Caco-2 (cell line): ENCODE measurements around the gene KLHL35. TPM values are rescaled to one million over a fixed set of nuclear protein-coding genes. Genes with fewer than 3 reads are reported as not detected.
"Not testable (repeated sequence)": the region's sequence is repeated elsewhere in the genome, so short reads cannot be mapped to it uniquely, and the experiment has no call there.

ENCODE experiments used
- BruUV-seq: library from RNA; stranded (reverse); fragments of 400-500 nt; replicated peaks from 2 replicates; lab custom pipeline; 2021; lab: Mats Ljungman, UMichigan
- CTCF ChIA-PET: fragments of 300-600 bp; sonication (Branson Sonifier 250); formaldehyde crosslinking; loops from one replicate; lab custom pipeline; 2022; ENCODE audit warnings: antibody characterized with exemption; lab: Charles Lee
- POLR2A ChIA-PET: fragments of 300-600 bp; sonication (Branson Sonifier 250); formaldehyde crosslinking; loops from one replicate; lab custom pipeline; 2022; ENCODE audit warnings: antibody characterized with exemption; lab: Charles Lee
- DNase-seq, 2 experiments: peaks; one replicate each; pipeline versions ENCODE4 v3.0.0 to v3.0.0-alpha.2; 2020 to 2022
- H3K27me3 ChIP-seq: replicated peaks from 2 replicates; pipeline ENCODE4 v1.6.0; 2011; ENCODE audit warnings: low read length; ENCODE audit not compliant: control insufficient read depth, insufficient read depth
- H3K36me3 ChIP-seq: 2 replicates; pipeline ENCODE4 v1.5.1; 2011; ENCODE audit warnings: low read length; ENCODE audit not compliant: control insufficient read depth, insufficient read depth
- H3K4me1 ChIP-seq: fragments of 250-450 bp; sonication (Bioruptor Pico); 2 replicates; pipeline ENCODE4 v1.5.1; 2020; ENCODE audit warnings: mild to moderate bottlenecking
- H3K4me3 ChIP-seq: 2 replicates; pipeline ENCODE4 v1.5.1; 2011; ENCODE audit warnings: low read depth, mild to moderate bottlenecking, control low read depth, low read length
- H3K9me3 ChIP-seq: fragments of 250-450 bp; sonication (Bioruptor Pico); 2 replicates; pipeline ENCODE4 v1.5.1; 2020; ENCODE audit warnings: mild to moderate bottlenecking, moderate library complexity
- H3K27ac Mint-ChIP-seq: one replicate; pipeline ENCODE4 v1.8.0; 2022; ENCODE audit warnings: mixed read lengths; ENCODE audit not compliant: unreplicated experiment
- H3K27me3 Mint-ChIP-seq: one replicate; pipeline ENCODE4 v1.8.0; 2022; ENCODE audit warnings: mixed read lengths; ENCODE audit not compliant: insufficient read depth, unreplicated experiment
- H3K36me3 Mint-ChIP-seq: one replicate; pipeline ENCODE4 v1.8.0; 2022; ENCODE audit warnings: mild to moderate bottlenecking, mixed read lengths; ENCODE audit not compliant: insufficient read depth, unreplicated experiment
- H3K4me1 Mint-ChIP-seq: one replicate; pipeline ENCODE4 v1.8.0; 2022; ENCODE audit warnings: low read depth, mixed read lengths; ENCODE audit not compliant: unreplicated experiment
- H3K4me3 Mint-ChIP-seq: one replicate; pipeline ENCODE4 v1.8.0; 2022; ENCODE audit warnings: mild to moderate bottlenecking, moderate library complexity, mixed read lengths; ENCODE audit not compliant: unreplicated experiment
- H3K9me3 Mint-ChIP-seq: one replicate; pipeline ENCODE4 v1.8.0; 2022; ENCODE audit warnings: mixed read lengths; ENCODE audit not compliant: unreplicated experiment
- intact Hi-C: fragments of 100-400 bp; cut with micrococcal nuclease; formaldehyde crosslinking; loops from one replicate; pipeline ENCODE4 v1.10.0; 2022; ENCODE audit not compliant: unreplicated experiment
- total RNA-seq: library from RNA; stranded (reverse); gene quantifications from 2 replicates; pipeline ENCODE4 v1.2.3, GENCODE V29; 2022
- TF ChIP-seq, protein P1 (sequence below), 2 experiments: fragments of 200-600 bp in 1 of 2; IDR thresholded peaks; 1 replicate in 1 of 2; 2 replicates in 1 of 2; pipeline versions ENCODE4 v1.5.1 to v1.8.0; 2011 to 2022; ENCODE audit warnings: antibody characterized with exemption in 1 of 2, control low read depth in 1 of 2, inconsistent platforms in 1 of 2, low read depth in 1 of 2, low read length in 1 of 2, mild to moderate bottlenecking in 1 of 2, moderate library complexity in 1 of 2; ENCODE audit not compliant: insufficient read depth in 1 of 2, severe bottlenecking in 1 of 2, unreplicated experiment in 1 of 2

KLHL35 gene
- total RNA-seq, 1 experiment from 2014 or later = 51.4 TPM

DNA sequence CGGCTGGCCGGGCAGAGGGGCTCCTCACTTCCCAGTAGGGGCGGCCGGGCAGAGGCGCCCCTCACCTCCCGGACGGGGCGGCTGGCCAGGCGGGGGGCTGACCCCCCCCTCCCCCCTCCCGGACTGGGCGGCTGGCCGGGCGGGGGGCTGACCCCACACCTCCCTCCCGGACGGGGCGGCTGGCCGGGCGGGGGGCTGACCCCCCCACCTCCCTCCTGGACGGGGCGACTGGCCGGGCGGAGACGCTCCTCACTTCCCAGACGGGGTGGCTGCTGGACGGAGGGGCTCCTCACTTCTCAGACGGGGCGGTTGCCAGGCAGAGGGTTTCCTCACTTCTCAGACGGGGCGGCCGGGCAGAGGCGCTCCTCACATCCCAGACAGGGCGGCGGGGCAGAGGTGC, 23.0 kb downstream of the KLHL35 start:
- DNase-seq, H3K9me3 ChIP-seq, H3K27me3 ChIP-seq, H3K27me3 Mint-ChIP-seq, POLR2A ChIA-PET, H3K4me3 ChIP-seq, CTCF ChIA-PET, H3K4me3 Mint-ChIP-seq, H3K9me3 Mint-ChIP-seq, BruUV-seq, H3K27ac Mint-ChIP-seq, H3K4me1 Mint-ChIP-seq, H3K4me1 ChIP-seq, intact Hi-C loops: not testable (repeated sequence)
- H3K36me3 ChIP-seq = peaks cover 21% of the 10 kb centered on the region
- peaks cover 92% of the 10 kb centered on the region for H3K36me3 Mint-ChIP-seq

DNA sequence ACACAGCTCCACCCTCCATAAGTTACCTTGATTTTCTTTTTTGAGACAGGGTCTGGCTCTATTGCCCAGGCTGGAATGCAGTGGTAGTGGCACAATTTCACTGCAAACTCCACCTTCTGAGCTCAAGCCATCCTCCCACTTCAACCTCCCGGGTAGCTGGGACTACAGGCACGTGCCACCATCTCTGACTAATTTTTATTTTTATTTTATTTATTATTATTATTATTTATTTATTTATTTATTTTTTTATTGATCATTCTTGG, 24.1 kb downstream of the KLHL35 start:
- no peak overlapping the region for H3K27ac Mint-ChIP-seq
- intact Hi-C loops = loop anchor here (1.0 kb wide), 2 partner anchors 16 to 42 kb away; no protein-coding TSS in a partner anchor
- H3K9me3 Mint-ChIP-seq = no peaks in the 10 kb centered on the region
- peaks cover 17% of the 10 kb centered on the region for H3K4me1 Mint-ChIP-seq
- BruUV-seq = no TSS peak
- ChIA-PET POLR2A (interaction anchor here (1.6 to 2.0 kb wide), 3 partner anchors 12 to 22 kb away, joined by 5 to 12 read pairs (median 8); no protein-coding TSS in a partner anchor), CTCF (interaction anchor here (0.5 to 1.5 kb wide), 2 partner anchors 37 to 66 kb away, joined by 4 to 5 read pairs; no protein-coding TSS in a partner anchor)
- peaks cover 23% of the 10 kb centered on the region for H3K36me3 ChIP-seq
- no peaks in the 10 kb centered on the region for H3K27me3 Mint-ChIP-seq
- no peaks in the 10 kb centered on the region; the same call in 1 of the 2 replicates for H3K4me1 ChIP-seq
- no peak overlapping the region for H3K4me3 ChIP-seq
- peaks cover 92% of the 10 kb centered on the region for H3K36me3 Mint-ChIP-seq
- no peak for DNase-seq
- no peaks in the 10 kb centered on the region for H3K9me3 ChIP-seq
- H3K4me3 Mint-ChIP-seq = no peak overlapping the region
- TF ChIP-seq, protein P1, sequence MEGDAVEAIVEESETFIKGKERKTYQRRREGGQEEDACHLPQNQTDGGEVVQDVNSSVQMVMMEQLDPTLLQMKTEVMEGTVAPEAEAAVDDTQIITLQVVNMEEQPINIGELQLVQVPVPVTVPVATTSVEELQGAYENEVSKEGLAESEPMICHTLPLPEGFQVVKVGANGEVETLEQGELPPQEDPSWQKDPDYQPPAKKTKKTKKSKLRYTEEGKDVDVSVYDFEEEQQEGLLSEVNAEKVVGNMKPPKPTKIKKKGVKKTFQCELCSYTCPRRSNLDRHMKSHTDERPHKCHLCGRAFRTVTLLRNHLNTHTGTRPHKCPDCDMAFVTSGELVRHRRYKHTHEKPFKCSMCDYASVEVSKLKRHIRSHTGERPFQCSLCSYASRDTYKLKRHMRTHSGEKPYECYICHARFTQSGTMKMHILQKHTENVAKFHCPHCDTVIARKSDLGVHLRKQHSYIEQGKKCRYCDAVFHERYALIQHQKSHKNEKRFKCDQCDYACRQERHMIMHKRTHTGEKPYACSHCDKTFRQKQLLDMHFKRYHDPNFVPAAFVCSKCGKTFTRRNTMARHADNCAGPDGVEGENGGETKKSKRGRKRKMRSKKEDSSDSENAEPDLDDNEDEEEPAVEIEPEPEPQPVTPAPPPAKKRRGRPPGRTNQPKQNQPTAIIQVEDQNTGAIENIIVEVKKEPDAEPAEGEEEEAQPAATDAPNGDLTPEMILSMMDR (IDR thresholded peaks at IDR 0.05; ENCODE audit: insufficient read depth in 1 of 2, low read depth in 1 of 2, low read length in 1 of 2, severe bottlenecking in 1 of 2, unreplicated experiment in 1 of 2) = no peak
- H3K27me3 ChIP-seq = no peaks in the 10 kb centered on the region

DNA sequence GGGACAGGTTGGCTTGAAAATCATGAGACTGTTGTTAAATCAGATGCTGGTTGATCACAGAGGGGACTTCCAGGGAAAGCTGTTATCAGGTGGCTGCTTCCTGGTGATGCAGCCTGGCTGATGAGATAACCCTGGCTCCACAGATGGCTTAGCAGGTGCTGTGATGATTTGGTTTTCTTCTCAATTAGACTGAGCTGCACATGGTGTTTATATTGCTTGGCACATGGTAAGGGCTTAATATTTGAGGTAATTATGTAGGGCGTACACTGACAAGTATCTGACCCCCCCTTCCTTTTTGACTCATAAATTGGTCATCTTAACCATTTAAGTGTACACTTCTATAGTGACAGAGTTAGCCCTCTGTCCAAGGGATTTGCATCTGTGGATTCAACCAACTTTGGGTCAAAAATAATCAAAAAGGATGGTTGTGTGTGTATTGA, 26.6 kb downstream of the KLHL35 start:
- peaks cover 28% of the 10 kb centered on the region for H3K36me3 ChIP-seq
- peaks cover 42% of the 10 kb centered on the region for H3K4me1 Mint-ChIP-seq
- H3K9me3 ChIP-seq = no peaks in the 10 kb centered on the region
- CTCF ChIA-PET = interaction anchor here (1.1 kb wide), 1 partner anchor 24 kb away, joined by 4 read pairs; no protein-coding TSS in a partner anchor
- H3K27me3 Mint-ChIP-seq = no peaks in the 10 kb centered on the region
- BruUV-seq = no TSS peak
- POLR2A ChIA-PET = no interaction called here
- H3K4me3 ChIP-seq = no peak overlapping the region
- no peaks in the 10 kb centered on the region for H3K27me3 ChIP-seq
- H3K27ac Mint-ChIP-seq = no peak overlapping the region
- no peak overlapping the region for H3K4me3 Mint-ChIP-seq
- no peak for DNase-seq
- no peaks in the 10 kb centered on the region for H3K9me3 Mint-ChIP-seq
- TF ChIP-seq, protein P1 (IDR thresholded peaks at IDR 0.05; ENCODE audit: insufficient read depth in 1 of 2, low read depth in 1 of 2, low read length in 1 of 2, severe bottlenecking in 1 of 2, unreplicated experiment in 1 of 2) = no peak
- H3K4me1 ChIP-seq = peaks cover 24% of the 10 kb centered on the region
- H3K36me3 Mint-ChIP-seq = peaks cover 92% of the 10 kb centered on the region
- intact Hi-C loops = no loop called here
